GM12878 (cell line): Measurements from ENCODE around the gene SLC35E4.

Source experiments
- CBFB ChIP-seq: IDR thresholded peaks from 2 replicates; pipeline ENCODE4 v1.6.1; 2016; ENCODE audit warnings: antibody characterized with exemption, low read depth
- CBX5 ChIP-seq: sonication (generic); IDR thresholded peaks from 2 replicates; pipeline ENCODE4 v1.6.1; 2016; ENCODE audit warnings: low read depth, moderate library complexity, mild to moderate bottlenecking, inconsistent platforms
- CTCF ChIP-seq, 3 experiments: IDR thresholded peaks in 2 of 3; conservative IDR thresholded peaks in 1 of 3; 2 replicates each; pipeline ENCODE4 v1.5.1; 2011; ENCODE audit warnings: low read depth in 3 of 3, low read length in 3 of 3, mild to moderate bottlenecking in 3 of 3, control low read depth in 2 of 3, moderate library complexity in 2 of 3, inconsistent platforms in 1 of 3, mixed read lengths in 1 of 3; ENCODE audit not compliant: control insufficient read depth in 2 of 3, insufficient read depth in 1 of 3; ENCODE audit errors: extremely low read depth in 1 of 3
- CUX1 ChIP-seq: IDR thresholded peaks from 2 replicates; pipeline ENCODE4 v1.6.1; 2012; ENCODE audit warnings: improper control_type of control experiment, low read depth, low read length; ENCODE audit not compliant: insufficient replicate concordance
- EP300 ChIP-seq, 2 experiments: fragments of 150-350 bp in 1 of 2; IDR thresholded peaks; 2 replicates each; pipeline ENCODE4 v1.6.1; 2011 to 2012; ENCODE audit warnings: low read depth in 2 of 2, low read length in 2 of 2, borderline replicate concordance in 1 of 2, improper control_type of control experiment in 1 of 2, inconsistent platforms in 1 of 2; ENCODE audit not compliant: control insufficient read depth in 1 of 2
- EZH2 ChIP-seq: IDR thresholded peaks from 2 replicates; pipeline ENCODE4 v1.6.1; 2012; ENCODE audit warnings: low read depth, mild to moderate bottlenecking, control low read depth, inconsistent platforms, low read length, borderline replicate concordance; ENCODE audit not compliant: control insufficient read depth
- GATAD2B ChIP-seq: fragments of 450-650 bp; conservative IDR thresholded peaks from 2 replicates; pipeline ENCODE4 v1.6.1; 2017; ENCODE audit warnings: low read depth, mild to moderate bottlenecking, moderate library complexity
- HDAC2 ChIP-seq: fragments of 200-600 bp; sonication (generic); IDR thresholded peaks from 2 replicates; pipeline ENCODE4 v1.6.1; 2017
- HDAC6 ChIP-seq: fragments of 200-600 bp; sonication (generic); IDR thresholded peaks from one replicate; pipeline ENCODE4 v1.8.0; 2017; ENCODE audit warnings: antibody characterized with exemption; ENCODE audit not compliant: unreplicated experiment
- NR2C1 ChIP-seq: fragments of 450-650 bp; IDR thresholded peaks from 2 replicates; pipeline ENCODE4 v1.6.1; 2017; ENCODE audit warnings: antibody characterized with exemption, mild to moderate bottlenecking, moderate library complexity
- POLR2A ChIP-seq: IDR thresholded peaks from 2 replicates; pipeline ENCODE4 v1.6.1; 2011; ENCODE audit warnings: low read depth, mild to moderate bottlenecking, low read length
- POLR2AphosphoS5 ChIP-seq: IDR thresholded peaks from 2 replicates; pipeline ENCODE4 v1.6.1; 2011; ENCODE audit warnings: mild to moderate bottlenecking, low read length, inconsistent platforms
- RCOR1 ChIP-seq: conservative IDR thresholded peaks from 2 replicates; pipeline ENCODE4 v1.6.1; 2012; ENCODE audit warnings: low read depth, low read length, improper control_type of control experiment
- SMAD1 ChIP-seq: fragments of 450-650 bp; IDR thresholded peaks from 2 replicates; pipeline ENCODE4 v1.6.1; 2018; ENCODE audit warnings: mild to moderate bottlenecking, low read depth; ENCODE audit not compliant: partially characterized antibody

GRCh38 chr22:30655532-30655931 lies 20.0 kb downstream of the SLC35E4 start:
- TF ChIP-seq GATAD2B (no peak), POLR2AphosphoS5 (no peak), HDAC2 (no peak), RCOR1 (no peak), CTCF (IDR thresholded peaks at IDR 0.05 in 2 of 3, conservative IDR thresholded peaks at IDR 0.05 in 1 of 3; ENCODE audit: control insufficient read depth in 2 of 3, extremely low read depth in 1 of 3, insufficient read depth in 1 of 3, low read depth in 3 of 3, low read length in 3 of 3) (no peak), NR2C1 (no peak), EZH2 (no peak), SMAD1 (no peak), EP300 (IDR thresholded peaks at IDR 0.05; ENCODE audit: borderline replicate concordance in 1 of 2, control insufficient read depth in 1 of 2, low read depth in 2 of 2, low read length in 2 of 2) (no peak), HDAC6 (no peak), CBX5 (no peak), POLR2A (no peak), CUX1 (no peak), CBFB (no peak)
